Measurements from ENCODE around the gene CD9. TPM values are rescaled to one million over a fixed set of nuclear protein-coding genes. Genes with fewer than 3 reads are reported as not detected.

The CD9 gene
- total RNA-seq, 1 donor from 2014 or later = 17.6 TPM

DNA sequence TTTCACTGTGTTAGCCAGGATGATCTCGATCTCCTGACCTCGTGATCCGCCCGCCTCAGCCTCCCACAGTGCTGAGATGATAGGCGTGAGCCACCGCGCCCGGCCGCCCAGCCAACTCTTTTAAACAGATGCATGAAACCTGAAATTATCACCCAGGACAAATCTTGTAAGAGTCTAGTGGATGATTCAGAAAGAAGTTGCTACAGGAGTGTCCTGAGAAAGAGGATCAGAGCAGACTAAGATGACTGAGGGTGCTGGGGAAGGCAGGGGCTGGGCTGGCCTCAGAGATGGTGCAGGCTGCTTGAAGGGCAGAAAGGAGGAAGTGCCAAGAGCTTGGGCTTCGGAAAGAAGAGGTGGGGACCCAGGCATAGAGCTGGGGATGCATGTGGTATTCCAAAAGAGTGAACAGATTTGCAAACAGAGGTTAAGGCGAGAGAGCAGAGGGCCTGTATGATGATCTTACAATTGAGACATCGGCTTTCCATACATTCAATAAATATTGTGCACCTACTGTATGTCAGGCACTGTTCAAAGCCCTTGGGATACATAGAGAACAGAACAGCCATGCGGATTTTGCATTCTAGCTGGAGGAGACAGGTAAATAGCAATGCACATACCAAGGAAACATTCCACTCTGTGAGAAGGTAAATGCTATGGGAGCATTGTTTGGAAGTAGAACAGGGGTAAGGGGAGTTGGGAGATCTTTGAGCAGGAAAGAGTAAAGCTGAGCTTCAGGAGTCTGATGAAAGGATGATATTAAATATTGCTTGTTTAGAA is 7.4 kb upstream of the CD9 start:
- Mint-ChIP-seq H3K4me3 (ENCODE audit: unreplicated experiment) (peak overlapping the region; percentile 67), H3K9me3 (ENCODE audit: unreplicated experiment) (peaks cover 5% of the 10 kb centered on the region), H3K27me3 (ENCODE audit: unreplicated experiment) (peaks cover 21% of the 10 kb centered on the region), H3K36me3 (ENCODE audit: unreplicated experiment) (no peaks in the 10 kb centered on the region), H3K27ac (ENCODE audit: unreplicated experiment) (peak overlapping the region; percentile 34), H3K4me1 (ENCODE audit: low read depth, unreplicated experiment) (peaks cover 3% of the 10 kb centered on the region)
- TF ChIP-seq, protein P1, sequence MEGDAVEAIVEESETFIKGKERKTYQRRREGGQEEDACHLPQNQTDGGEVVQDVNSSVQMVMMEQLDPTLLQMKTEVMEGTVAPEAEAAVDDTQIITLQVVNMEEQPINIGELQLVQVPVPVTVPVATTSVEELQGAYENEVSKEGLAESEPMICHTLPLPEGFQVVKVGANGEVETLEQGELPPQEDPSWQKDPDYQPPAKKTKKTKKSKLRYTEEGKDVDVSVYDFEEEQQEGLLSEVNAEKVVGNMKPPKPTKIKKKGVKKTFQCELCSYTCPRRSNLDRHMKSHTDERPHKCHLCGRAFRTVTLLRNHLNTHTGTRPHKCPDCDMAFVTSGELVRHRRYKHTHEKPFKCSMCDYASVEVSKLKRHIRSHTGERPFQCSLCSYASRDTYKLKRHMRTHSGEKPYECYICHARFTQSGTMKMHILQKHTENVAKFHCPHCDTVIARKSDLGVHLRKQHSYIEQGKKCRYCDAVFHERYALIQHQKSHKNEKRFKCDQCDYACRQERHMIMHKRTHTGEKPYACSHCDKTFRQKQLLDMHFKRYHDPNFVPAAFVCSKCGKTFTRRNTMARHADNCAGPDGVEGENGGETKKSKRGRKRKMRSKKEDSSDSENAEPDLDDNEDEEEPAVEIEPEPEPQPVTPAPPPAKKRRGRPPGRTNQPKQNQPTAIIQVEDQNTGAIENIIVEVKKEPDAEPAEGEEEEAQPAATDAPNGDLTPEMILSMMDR (IDR thresholded peaks at IDR 0.05; ENCODE audit: partially characterized antibody, unreplicated experiment) = no peak
- DNase-seq = no peak

DNA sequence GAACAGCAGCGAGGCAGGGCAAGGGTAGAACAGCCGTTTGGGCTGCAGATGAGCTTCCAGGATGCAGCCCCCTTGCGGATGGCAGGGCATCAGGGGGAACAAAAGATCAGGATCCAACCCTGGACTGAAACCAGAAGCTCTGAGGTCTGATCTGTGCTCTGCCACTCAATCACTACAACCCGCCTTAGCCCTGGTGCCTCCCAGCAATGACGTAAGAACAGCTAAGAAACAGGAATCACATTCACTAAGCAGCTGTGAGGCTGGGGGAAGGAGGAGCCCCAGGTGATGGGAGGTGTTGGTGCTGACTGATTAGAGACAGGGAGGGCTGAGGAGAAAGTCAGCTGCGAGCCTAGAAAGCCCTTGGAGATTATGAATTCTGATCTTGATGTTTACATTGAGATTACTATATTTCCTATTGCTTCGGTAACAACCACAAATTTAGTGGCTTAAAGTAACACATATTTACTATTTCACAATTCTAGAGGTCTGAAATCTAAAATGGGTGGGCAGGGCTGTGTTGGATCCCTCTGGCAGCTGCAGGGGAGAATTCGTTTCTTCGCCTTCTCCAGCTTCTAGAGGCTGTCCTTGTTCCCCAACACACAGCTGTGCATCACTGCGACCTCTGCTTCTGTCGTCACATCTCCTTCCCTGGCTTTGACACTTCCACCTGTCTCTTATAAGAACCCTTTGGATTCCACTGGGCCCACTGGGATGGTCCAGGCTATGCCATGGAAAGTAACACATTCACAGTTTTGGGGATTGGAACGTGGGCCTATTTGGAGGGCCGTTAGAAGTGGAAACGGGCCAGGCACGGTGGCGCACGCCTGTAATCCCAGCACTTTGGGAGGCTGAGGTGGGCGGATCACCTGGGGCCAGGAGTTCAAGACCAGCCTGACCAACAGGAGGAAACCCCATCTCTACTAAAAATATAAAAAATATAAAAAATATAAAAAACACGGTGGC is 6.1 kb upstream of the CD9 start:
- DNase-seq = no peak
- Mint-ChIP-seq H3K36me3 (ENCODE audit: unreplicated experiment) (no peaks in the 10 kb centered on the region), H3K27ac (ENCODE audit: unreplicated experiment) (no peak overlapping the region), H3K9me3 (ENCODE audit: unreplicated experiment) (peaks cover 12% of the 10 kb centered on the region), H3K27me3 (ENCODE audit: unreplicated experiment) (peaks cover 28% of the 10 kb centered on the region), H3K4me1 (ENCODE audit: low read depth, unreplicated experiment) (peaks cover 16% of the 10 kb centered on the region), H3K4me3 (ENCODE audit: unreplicated experiment) (no peak overlapping the region)
- TF ChIP-seq, protein P1 (IDR thresholded peaks at IDR 0.05; ENCODE audit: partially characterized antibody, unreplicated experiment) = no peak

DNA sequence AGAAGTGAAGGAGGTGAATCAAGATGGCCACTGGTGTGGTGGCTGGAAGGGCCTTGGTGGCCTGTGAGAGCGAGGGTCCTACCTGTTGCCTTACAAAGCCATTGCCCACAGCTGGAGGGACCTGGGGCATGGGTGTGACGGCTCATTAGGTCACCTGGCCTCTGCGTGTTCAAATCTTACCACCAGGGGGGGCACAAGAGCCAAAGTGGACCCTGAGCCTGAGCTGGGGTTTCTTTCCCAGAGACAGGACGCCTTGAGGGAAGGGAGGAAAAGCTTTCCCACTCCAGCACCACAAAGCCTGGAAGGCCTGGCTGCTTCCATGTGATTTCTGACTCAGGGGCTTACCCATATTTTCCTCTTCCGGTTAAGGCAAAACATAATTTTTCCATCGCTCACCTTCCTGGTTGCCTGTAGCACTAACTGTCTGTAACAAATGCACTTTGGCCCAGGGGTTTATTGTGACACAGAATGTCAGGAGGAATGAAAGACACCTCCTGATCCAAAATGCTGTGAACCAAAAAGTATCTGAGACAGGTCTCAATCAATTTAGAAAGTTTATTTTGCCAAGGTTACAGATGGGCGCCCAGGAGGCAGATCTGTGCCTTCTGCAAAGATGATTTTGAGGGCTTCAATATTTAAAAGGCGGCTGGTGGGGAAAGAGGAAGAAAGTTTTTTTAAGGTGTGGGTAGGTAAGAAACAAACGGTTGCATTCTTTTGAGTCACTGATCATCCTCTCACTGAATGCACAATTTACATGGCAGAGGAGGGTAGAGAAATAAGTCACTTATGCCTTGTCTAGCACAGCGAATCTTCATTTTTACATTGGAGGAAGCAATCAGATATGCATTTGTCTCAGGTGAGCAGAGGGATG is 4.3 kb upstream of the CD9 start:
- peaks cover 22% of the 10 kb centered on the region for H3K4me1 Mint-ChIP-seq (ENCODE audit: low read depth, unreplicated experiment)
- TF ChIP-seq, protein P1 (IDR thresholded peaks at IDR 0.05; ENCODE audit: partially characterized antibody, unreplicated experiment) = peak; percentile 95
- H3K4me3 Mint-ChIP-seq (ENCODE audit: unreplicated experiment) = no peak overlapping the region
- no peaks in the 10 kb centered on the region for H3K36me3 Mint-ChIP-seq (ENCODE audit: unreplicated experiment)
- DNase-seq = peak; percentile 89
- peaks cover 16% of the 10 kb centered on the region for H3K9me3 Mint-ChIP-seq (ENCODE audit: unreplicated experiment)
- no peak overlapping the region for H3K27ac Mint-ChIP-seq (ENCODE audit: unreplicated experiment)
- H3K27me3 Mint-ChIP-seq (ENCODE audit: unreplicated experiment) = peaks cover 29% of the 10 kb centered on the region

DNA sequence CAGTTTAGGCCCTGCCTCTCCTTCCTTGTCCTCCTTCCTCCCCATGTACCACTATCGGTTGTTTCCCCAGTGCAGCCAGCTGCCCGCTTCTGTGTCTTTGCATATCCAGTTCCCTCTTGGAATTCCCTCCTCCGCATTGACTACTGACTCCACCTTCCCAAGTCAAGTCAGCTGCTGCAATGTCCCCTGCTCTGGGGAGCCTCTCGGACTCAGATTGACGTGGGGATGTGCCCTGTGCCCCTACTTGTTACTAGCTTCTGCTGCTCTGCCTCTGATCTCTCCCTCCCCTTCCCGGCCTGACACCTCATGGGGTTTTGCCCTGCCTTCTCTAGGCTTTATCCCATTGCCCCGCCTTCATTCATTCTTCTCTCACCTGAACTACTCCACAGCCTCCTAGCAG is 2.1 kb upstream of the CD9 start:
- Mint-ChIP-seq H3K4me1 (ENCODE audit: low read depth, unreplicated experiment) (peaks cover 30% of the 10 kb centered on the region), H3K4me3 (ENCODE audit: unreplicated experiment) (no peak overlapping the region), H3K27me3 (ENCODE audit: unreplicated experiment) (peaks cover 33% of the 10 kb centered on the region), H3K9me3 (ENCODE audit: unreplicated experiment) (peaks cover 20% of the 10 kb centered on the region), H3K36me3 (ENCODE audit: unreplicated experiment) (peaks cover 7% of the 10 kb centered on the region), H3K27ac (ENCODE audit: unreplicated experiment) (no peak overlapping the region)
- DNase-seq = no peak
- TF ChIP-seq, protein P1 (IDR thresholded peaks at IDR 0.05; ENCODE audit: partially characterized antibody, unreplicated experiment) = no peak
